ENCODE results near the gene ADGRL3. TPM values are rescaled to one million over a fixed set of nuclear protein-coding genes. Genes with fewer than 3 reads are reported as not detected.
"Not testable (repeated sequence)": the region's sequence is repeated elsewhere in the genome, so short reads cannot be mapped to it uniquely, and the experiment has no call there.

ADGRL3 gene
- total RNA-seq, 3 donors from 2014 or later = 4.3 to 10.8 (median 4.3) TPM

- no peak for DNase-seq
- H3K4me3 ChIP-seq = no peak overlapping the region
- no peak for ATAC-seq
- H3K36me3 ChIP-seq (ENCODE audit: low read depth) = no peaks in the 10 kb centered on the region
- no peaks in the 10 kb centered on the region for H3K9me3 ChIP-seq
- intact Hi-C loops (cut with DNase I, micrococcal nuclease) = no loop called here
- no peaks in the 10 kb centered on the region for H3K4me1 ChIP-seq (ENCODE audit: low read depth)
- no peak for TF ChIP-seq CTCF (IDR thresholded peaks at IDR 0.05)
Measured at GRCh38 chr4:61350932-61351331, 150.8 kb downstream of the ADGRL3 start.

GRCh38 chr4:61356696-61357095, 156.6 kb downstream of the ADGRL3 start:
- Histone ChIP-seq H3K4me3 (no peak overlapping the region), H3K36me3 (ENCODE audit: low read depth) (no peaks in the 10 kb centered on the region), H3K4me1 (ENCODE audit: low read depth) (no peaks in the 10 kb centered on the region), H3K9me3 (no peaks in the 10 kb centered on the region)
- TF ChIP-seq CTCF (IDR thresholded peaks at IDR 0.05) = no peak
- ATAC-seq = no peak
- no peak for DNase-seq
- intact Hi-C loops (cut with DNase I, micrococcal nuclease) = no loop called here

- no peak for TF ChIP-seq CTCF (IDR thresholded peaks at IDR 0.05)
Measured at GRCh38 chr4:61359301-61359700, 159.2 kb downstream of the ADGRL3 start.

GRCh38 chr4:61372817-61373216, 172.7 kb downstream of the ADGRL3 start:
- H3K9me3 ChIP-seq; H3K4me1 ChIP-seq (ENCODE audit: low read depth); H3K36me3 ChIP-seq (ENCODE audit: low read depth); ATAC-seq; H3K4me3 ChIP-seq; intact Hi-C loops (cut with DNase I, micrococcal nuclease): not testable (repeated sequence)
- DNase-seq = peak in 1 of 3 donors; percentile 19

More at GRCh38 chr4:61359301-61359700, 159.2 kb downstream of the ADGRL3 start:
- Histone ChIP-seq H3K4me1 (ENCODE audit: low read depth) (no peaks in the 10 kb centered on the region), H3K9me3 (no peaks in the 10 kb centered on the region), H3K4me3 (no peak overlapping the region), H3K36me3 (ENCODE audit: low read depth) (no peaks in the 10 kb centered on the region)
- ATAC-seq (no peak), DNase-seq (no peak)
- intact Hi-C loops (cut with DNase I, micrococcal nuclease) = no loop called here

GRCh38 chr4:61373901-61374440, 173.8 kb downstream of the ADGRL3 start:
- DNase-seq = no peak
- no peaks in the 10 kb centered on the region for H3K4me1 ChIP-seq (ENCODE audit: low read depth)
- H3K9me3 ChIP-seq = no peaks in the 10 kb centered on the region
- no peak for ATAC-seq
- H3K36me3 ChIP-seq (ENCODE audit: low read depth) = no peaks in the 10 kb centered on the region
- intact Hi-C loops (cut with DNase I, micrococcal nuclease) = no loop called here
- no peak for TF ChIP-seq CTCF (IDR thresholded peaks at IDR 0.05)
- no peak overlapping the region for H3K4me3 ChIP-seq

GRCh38 chr4:61374447-61374891, 174.3 kb downstream of the ADGRL3 start:
- DNase-seq = no peak
- ATAC-seq = no peak
- TF ChIP-seq CTCF (IDR thresholded peaks at IDR 0.05) = no peak
- Histone ChIP-seq H3K36me3 (ENCODE audit: low read depth) (no peaks in the 10 kb centered on the region), H3K4me3 (no peak overlapping the region), H3K9me3 (no peaks in the 10 kb centered on the region), H3K4me1 (ENCODE audit: low read depth) (no peaks in the 10 kb centered on the region)
- intact Hi-C loops (cut with DNase I, micrococcal nuclease) = no loop called here
